Measurements from ENCODE around the gene PALMD. TPM values are rescaled to one million over a fixed set of nuclear protein-coding genes. Genes with fewer than 3 reads are reported as not detected.

The PALMD gene
- total and polyA plus RNA-seq, 9 donors: 75.7 to 104 (median 93.8) TPM

DNA sequence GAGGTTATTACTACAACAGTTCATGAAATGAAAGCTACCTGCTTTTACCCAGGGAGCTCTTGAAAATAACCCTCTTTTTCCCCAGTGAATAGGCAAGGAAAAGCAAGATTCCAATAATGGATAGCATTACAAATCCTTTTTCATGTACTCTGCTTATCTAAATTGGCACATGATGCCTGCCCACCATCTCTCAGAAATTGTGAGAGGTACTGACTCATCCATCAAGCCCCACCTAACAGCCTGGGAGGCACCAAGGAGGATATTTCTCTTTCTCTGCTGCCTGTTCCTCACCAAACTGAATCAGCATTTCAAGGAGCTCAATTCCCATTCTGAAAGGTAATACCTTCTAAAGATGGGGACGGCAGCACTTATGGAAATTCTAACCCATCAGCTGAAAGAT lies 34.4 kb downstream of the PALMD start:
- H3K4me3 ChIP-seq (ENCODE audit: low read length): no peak overlapping the region
- H3K27ac ChIP-seq (ENCODE audit: low read length): no peak overlapping the region
- no peaks in the 10 kb centered on the region for H3K27me3 ChIP-seq (ENCODE audit: control insufficient read depth, insufficient read depth, low read length)
- DNase-seq: no peak
- peaks cover 8% of the 10 kb centered on the region for H3K36me3 ChIP-seq (ENCODE audit: control insufficient read depth, insufficient read depth, low read length)
- no CpG with 5 or more reads among the region's 1 CpG for WGBS (ENCODE audit: insufficient coverage)
- H3K4me1 ChIP-seq (ENCODE audit: control insufficient read depth, insufficient read depth, low read length): peaks cover 11% of the 10 kb centered on the region
- H3K9me3 ChIP-seq (replicated peaks; ENCODE audit: control insufficient read depth, low read depth, low read length): no peaks in the 10 kb centered on the region

DNA sequence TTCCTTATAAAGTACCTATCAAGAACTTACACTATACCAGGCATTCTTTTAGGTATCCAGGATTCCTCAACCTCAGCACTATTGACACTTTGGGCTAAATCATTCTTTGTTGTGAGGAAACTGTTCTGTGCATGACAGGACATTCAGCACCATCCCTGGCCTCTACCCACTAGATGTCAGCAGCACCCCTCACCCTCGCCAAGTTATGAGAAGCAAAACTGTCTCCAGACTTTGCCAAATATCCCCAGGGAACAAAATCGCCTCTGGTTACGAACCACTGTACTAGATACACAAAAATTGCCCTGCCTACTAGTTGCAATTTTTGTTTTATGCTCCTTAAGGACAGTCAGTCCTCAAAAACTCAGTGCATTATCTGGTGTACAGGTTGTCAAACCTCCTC lies 35.7 kb downstream of the PALMD start:
- Histone ChIP-seq H3K36me3 (ENCODE audit: control insufficient read depth, insufficient read depth, low read length) (peaks cover 8% of the 10 kb centered on the region), H3K4me1 (ENCODE audit: control insufficient read depth, insufficient read depth, low read length) (peaks cover 17% of the 10 kb centered on the region), H3K4me3 (ENCODE audit: low read length) (no peak overlapping the region), H3K27ac (ENCODE audit: low read length) (no peak overlapping the region), H3K9me3 (replicated peaks; ENCODE audit: control insufficient read depth, low read depth, low read length) (no peaks in the 10 kb centered on the region), H3K27me3 (ENCODE audit: control insufficient read depth, insufficient read depth, low read length) (no peaks in the 10 kb centered on the region)
- WGBS (ENCODE audit: insufficient coverage): 64% methylated on average over 1 of the region's 3 CpGs
- no peak for DNase-seq

DNA sequence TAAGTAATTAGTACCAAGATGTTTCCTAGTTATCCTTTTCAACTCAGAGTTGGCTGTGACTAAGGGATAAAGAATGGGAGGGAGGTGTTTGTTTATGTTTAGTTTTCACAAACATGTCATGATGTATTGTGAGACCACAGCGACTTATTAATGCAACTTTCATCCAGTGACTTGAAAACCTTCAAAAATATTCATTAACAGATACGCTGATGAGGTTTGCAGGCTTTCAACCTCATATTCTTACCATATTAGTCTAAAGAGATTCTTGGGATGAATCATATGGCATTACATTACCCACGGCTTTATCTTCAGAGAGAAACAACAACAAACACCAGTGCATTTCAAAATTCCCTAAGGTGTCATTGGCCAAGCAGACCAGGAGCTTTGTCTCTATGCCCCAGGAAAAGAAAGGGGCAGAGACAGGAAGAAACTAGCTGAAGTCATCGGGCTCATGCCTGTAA lies 36.4 kb downstream of the PALMD start:
- Histone ChIP-seq H3K4me3 (ENCODE audit: low read length) (no peak overlapping the region), H3K36me3 (ENCODE audit: control insufficient read depth, insufficient read depth, low read length) (peaks cover 7% of the 10 kb centered on the region), H3K27me3 (ENCODE audit: control insufficient read depth, insufficient read depth, low read length) (no peaks in the 10 kb centered on the region), H3K4me1 (ENCODE audit: control insufficient read depth, insufficient read depth, low read length) (peaks cover 17% of the 10 kb centered on the region), H3K27ac (ENCODE audit: low read length) (no peak overlapping the region), H3K9me3 (replicated peaks; ENCODE audit: control insufficient read depth, low read depth, low read length) (no peaks in the 10 kb centered on the region)
- WGBS (ENCODE audit: insufficient coverage): 71% methylated on average over 1 of the region's 4 CpGs
- no peak for DNase-seq

DNA sequence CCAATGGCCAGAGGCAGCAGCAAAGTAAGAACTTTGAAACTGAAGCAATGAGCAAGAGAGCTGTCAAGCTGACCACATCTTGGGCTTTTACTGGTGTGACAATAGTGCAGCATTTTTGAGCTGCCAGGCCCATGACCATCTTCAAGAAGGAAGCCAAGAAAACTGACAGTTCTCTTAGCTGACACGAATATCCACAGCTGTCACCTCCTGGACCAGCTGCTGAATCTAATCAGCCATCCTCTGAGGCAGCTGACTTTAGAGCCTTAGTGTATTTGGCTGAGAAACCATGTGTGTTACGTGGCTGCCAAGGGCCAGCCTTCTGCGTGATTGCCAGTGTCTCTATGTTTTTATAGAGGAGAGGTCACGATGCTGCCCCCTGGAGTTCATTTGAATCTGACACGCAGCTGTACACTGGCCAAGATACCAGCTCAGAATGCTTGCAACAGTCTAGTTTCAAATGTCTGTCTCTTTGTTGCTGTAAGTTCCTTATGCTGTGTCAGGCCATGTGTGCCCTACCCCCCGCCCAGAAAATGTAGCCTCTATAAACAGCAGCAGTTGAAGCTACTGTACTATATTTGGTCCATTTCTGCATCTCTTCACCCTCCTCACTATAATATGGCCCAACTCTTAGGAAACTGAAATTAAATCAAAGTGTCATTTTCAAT lies 39.7 kb downstream of the PALMD start:
- Histone ChIP-seq H3K4me3 (ENCODE audit: low read length) (no peak overlapping the region), H3K36me3 (ENCODE audit: control insufficient read depth, insufficient read depth, low read length) (peaks cover 22% of the 10 kb centered on the region), H3K4me1 (ENCODE audit: control insufficient read depth, insufficient read depth, low read length) (peaks cover 17% of the 10 kb centered on the region), H3K27ac (ENCODE audit: low read length) (peak overlapping the region; percentile 87), H3K27me3 (ENCODE audit: control insufficient read depth, insufficient read depth, low read length) (no peaks in the 10 kb centered on the region), H3K9me3 (replicated peaks; ENCODE audit: control insufficient read depth, low read depth, low read length) (no peaks in the 10 kb centered on the region)
- 31% methylated on average over 3 of the region's 6 CpGs for WGBS (ENCODE audit: insufficient coverage)
- peak; percentile 95 for DNase-seq

DNA sequence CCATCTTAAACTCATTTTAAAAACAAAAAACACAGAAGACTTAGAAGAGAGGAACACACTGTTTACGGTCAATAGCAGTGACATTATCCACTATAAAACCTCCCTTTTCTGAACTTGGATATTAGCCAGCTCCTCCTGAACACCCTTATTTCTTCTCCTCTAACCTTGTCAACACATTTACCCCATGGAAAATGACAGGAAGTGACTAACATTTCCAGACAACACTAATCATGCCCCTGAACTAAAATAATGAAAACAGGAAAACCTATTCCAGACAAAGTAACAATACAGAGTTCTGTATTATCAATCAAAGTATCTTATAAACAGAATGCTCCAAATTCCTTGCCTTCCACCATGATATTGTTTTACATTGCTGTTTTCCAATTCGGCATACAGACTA lies 45.3 kb downstream of the PALMD start:
- Histone ChIP-seq H3K27ac (ENCODE audit: low read length) (peak overlapping the region; percentile 52), H3K4me1 (ENCODE audit: control insufficient read depth, insufficient read depth, low read length) (no peaks in the 10 kb centered on the region), H3K36me3 (ENCODE audit: control insufficient read depth, insufficient read depth, low read length) (peaks cover 23% of the 10 kb centered on the region)

DNA sequence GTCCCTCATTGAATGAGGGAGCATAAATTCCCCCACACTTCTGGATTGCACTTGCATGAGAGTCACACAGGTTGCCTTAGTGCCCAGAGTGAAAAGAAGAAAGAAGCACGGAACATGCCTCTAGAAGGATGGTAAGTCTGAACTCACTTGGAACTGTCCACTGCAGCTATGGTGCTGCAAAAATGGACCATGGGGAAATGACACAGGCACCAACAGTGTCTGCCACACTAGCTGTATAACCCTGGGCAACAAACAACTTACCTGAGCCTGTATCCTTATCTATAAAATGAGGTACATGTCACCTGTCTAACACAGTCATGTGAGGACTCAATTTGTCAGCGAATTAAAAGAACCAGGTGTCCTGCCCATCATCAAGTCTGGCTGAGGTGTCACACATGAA lies 50.7 kb downstream of the PALMD start:
- WGBS (ENCODE audit: insufficient coverage): 0% methylated on average over 1 of the region's 2 CpGs
- no peaks in the 10 kb centered on the region for H3K4me1 ChIP-seq (ENCODE audit: control insufficient read depth, insufficient read depth, low read length)
- no peak for DNase-seq
- no peak overlapping the region for H3K27ac ChIP-seq (ENCODE audit: low read length)
- no peaks in the 10 kb centered on the region for H3K27me3 ChIP-seq (ENCODE audit: control insufficient read depth, insufficient read depth, low read length)
- peaks cover 2% of the 10 kb centered on the region for H3K9me3 ChIP-seq (replicated peaks; ENCODE audit: control insufficient read depth, low read depth, low read length)
- peaks cover 6% of the 10 kb centered on the region for H3K36me3 ChIP-seq (ENCODE audit: control insufficient read depth, insufficient read depth, low read length)
- H3K4me3 ChIP-seq (ENCODE audit: low read length): no peak overlapping the region

More for the DNA sequence above, 45.3 kb downstream of the PALMD start:
- no peaks in the 10 kb centered on the region for H3K27me3 ChIP-seq (ENCODE audit: control insufficient read depth, insufficient read depth, low read length)
- WGBS (ENCODE audit: insufficient coverage): no CpG with 5 or more reads among the region's 2 CpGs
- H3K9me3 ChIP-seq (replicated peaks; ENCODE audit: control insufficient read depth, low read depth, low read length): no peaks in the 10 kb centered on the region
- peak; percentile 32 for DNase-seq
- no peak overlapping the region for H3K4me3 ChIP-seq (ENCODE audit: low read length)

DNA sequence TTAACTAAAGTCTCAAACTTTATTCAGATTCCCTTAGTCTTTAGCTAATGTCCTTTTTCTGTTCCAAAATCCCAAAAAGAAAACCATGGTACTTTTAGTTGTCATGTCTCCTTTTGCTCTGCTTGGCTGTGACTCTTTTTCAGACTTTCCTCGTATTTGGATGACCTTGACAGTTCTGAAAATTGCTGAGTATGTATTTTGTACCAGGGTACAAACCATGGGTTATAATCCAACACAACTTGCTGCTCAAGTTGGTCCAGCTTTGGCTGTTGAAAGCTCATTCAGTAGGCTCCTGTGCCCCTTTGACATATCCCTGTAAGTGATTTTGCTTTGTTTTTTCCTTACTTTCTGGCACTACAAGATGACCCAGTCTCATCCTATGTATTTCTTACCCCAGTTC lies 51.7 kb downstream of the PALMD start:
- H3K27ac ChIP-seq (ENCODE audit: low read length): no peak overlapping the region
- H3K4me3 ChIP-seq (ENCODE audit: low read length): no peak overlapping the region
- WGBS (ENCODE audit: insufficient coverage): no CpG with 5 or more reads among the region's 1 CpG
- no peaks in the 10 kb centered on the region for H3K4me1 ChIP-seq (ENCODE audit: control insufficient read depth, insufficient read depth, low read length)
- H3K9me3 ChIP-seq (replicated peaks; ENCODE audit: control insufficient read depth, low read depth, low read length): peaks cover 5% of the 10 kb centered on the region
- no peaks in the 10 kb centered on the region for H3K27me3 ChIP-seq (ENCODE audit: control insufficient read depth, insufficient read depth, low read length)
- peaks cover 3% of the 10 kb centered on the region for H3K36me3 ChIP-seq (ENCODE audit: control insufficient read depth, insufficient read depth, low read length)
- no peak for DNase-seq

DNA sequence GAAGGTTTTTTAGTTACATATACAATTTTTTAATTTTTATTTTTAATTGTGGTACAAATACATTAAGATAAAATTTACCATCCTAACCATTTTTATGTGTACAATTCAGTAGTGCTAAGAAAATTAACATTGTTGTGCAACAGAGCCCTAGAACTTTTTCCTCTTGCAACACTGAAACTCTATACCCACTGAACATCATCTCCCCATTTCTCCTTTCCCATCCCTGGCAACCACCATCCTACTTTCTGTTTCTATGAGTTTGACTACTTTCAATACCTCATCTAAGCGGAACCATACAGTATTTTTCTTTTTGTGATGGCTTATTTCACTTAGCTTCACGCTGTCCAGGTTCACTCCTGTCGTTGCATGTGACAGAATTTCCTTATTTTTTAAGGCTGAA lies 54.1 kb downstream of the PALMD start:
- Histone ChIP-seq H3K36me3 (ENCODE audit: control insufficient read depth, insufficient read depth, low read length) (no peaks in the 10 kb centered on the region), H3K4me3 (ENCODE audit: low read length) (no peak overlapping the region), H3K4me1 (ENCODE audit: control insufficient read depth, insufficient read depth, low read length) (no peaks in the 10 kb centered on the region), H3K27me3 (ENCODE audit: control insufficient read depth, insufficient read depth, low read length) (no peaks in the 10 kb centered on the region), H3K9me3 (replicated peaks; ENCODE audit: control insufficient read depth, low read depth, low read length) (peaks cover 5% of the 10 kb centered on the region), H3K27ac (ENCODE audit: low read length) (no peak overlapping the region)
- WGBS (ENCODE audit: insufficient coverage): no CpG with 5 or more reads among the region's 3 CpGs
- DNase-seq: no peak

DNA sequence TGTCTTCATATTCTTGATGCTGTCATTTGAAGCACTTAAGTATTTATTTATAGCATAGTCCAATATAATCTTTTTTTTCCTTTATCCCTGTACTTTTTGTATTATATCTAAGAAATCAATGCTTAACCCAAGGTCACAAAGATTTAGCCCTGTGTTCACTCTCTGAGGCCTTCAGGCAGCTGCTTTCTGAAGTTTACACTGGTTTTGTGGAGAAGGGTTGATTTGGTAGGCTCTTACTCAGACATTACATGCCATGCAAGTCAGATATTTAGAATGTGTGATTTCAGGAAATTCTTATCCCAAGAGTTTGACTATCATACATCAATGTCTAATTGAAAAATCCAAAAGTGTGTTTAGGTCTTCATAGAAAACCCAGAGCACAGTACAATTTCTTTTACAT lies 56.3 kb downstream of the PALMD start:
- Histone ChIP-seq H3K4me1 (ENCODE audit: control insufficient read depth, insufficient read depth, low read length) (no peaks in the 10 kb centered on the region), H3K4me3 (ENCODE audit: low read length) (no peak overlapping the region), H3K27ac (ENCODE audit: low read length) (no peak overlapping the region), H3K27me3 (ENCODE audit: control insufficient read depth, insufficient read depth, low read length) (no peaks in the 10 kb centered on the region), H3K9me3 (replicated peaks; ENCODE audit: control insufficient read depth, low read depth, low read length) (peaks cover 5% of the 10 kb centered on the region), H3K36me3 (ENCODE audit: control insufficient read depth, insufficient read depth, low read length) (no peaks in the 10 kb centered on the region)
- no peak for DNase-seq

DNA sequence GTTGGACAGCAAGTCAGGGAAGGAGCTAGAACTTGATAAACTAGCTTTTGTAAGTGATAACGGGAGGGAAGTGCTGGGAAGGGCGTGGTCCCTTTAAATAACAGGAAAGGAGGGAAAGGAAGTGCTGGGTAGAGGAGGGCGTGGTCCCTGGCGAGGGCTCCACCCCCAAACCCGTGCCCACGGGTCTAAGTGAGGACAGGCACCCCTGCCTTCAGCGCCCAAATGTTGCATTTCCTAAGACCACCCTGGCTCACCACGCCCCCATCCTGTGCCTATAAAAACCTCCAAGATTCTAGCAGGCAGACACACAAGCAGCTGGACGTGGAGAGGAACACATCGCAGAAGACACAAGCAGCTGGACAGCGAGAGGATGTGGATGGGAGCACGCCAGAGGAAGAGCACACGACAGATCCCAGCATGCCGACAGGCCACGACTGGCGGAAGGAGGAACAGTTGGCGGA lies 58.5 kb downstream of the PALMD start:
- H3K27ac ChIP-seq (ENCODE audit: low read length): no peak overlapping the region
- H3K4me1 ChIP-seq (ENCODE audit: control insufficient read depth, insufficient read depth, low read length): no peaks in the 10 kb centered on the region
- WGBS (ENCODE audit: insufficient coverage): 79% methylated on average over 10 of the region's 17 CpGs
- no peak overlapping the region for H3K4me3 ChIP-seq (ENCODE audit: low read length)
- peaks cover 5% of the 10 kb centered on the region for H3K9me3 ChIP-seq (replicated peaks; ENCODE audit: control insufficient read depth, low read depth, low read length)
- DNase-seq: no peak
- no peaks in the 10 kb centered on the region for H3K36me3 ChIP-seq (ENCODE audit: control insufficient read depth, insufficient read depth, low read length)
- no peaks in the 10 kb centered on the region for H3K27me3 ChIP-seq (ENCODE audit: control insufficient read depth, insufficient read depth, low read length)

DNA sequence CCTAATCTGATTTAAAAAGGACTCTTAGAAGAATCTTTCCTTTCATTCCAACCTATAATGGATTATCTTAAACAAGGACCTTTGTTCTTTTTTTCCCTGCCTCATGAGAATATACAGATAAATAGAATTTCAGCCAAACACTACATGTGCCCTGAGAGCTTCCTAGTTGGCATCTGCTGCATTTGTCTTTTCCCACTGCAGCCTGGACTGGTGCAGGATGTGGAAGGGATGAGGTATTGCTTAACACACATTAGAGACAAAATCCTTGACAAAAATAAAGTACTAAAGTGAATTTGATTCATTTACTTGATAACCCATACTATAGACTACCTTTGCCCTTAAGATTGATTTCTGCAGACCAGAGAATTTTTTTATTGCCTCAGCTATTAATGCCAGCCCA lies 59.5 kb downstream of the PALMD start:
- peaks cover 2% of the 10 kb centered on the region for H3K36me3 ChIP-seq (ENCODE audit: control insufficient read depth, insufficient read depth, low read length)
- no peak overlapping the region for H3K4me3 ChIP-seq (ENCODE audit: low read length)
- H3K27me3 ChIP-seq (ENCODE audit: control insufficient read depth, insufficient read depth, low read length): no peaks in the 10 kb centered on the region
- peaks cover 5% of the 10 kb centered on the region for H3K9me3 ChIP-seq (replicated peaks; ENCODE audit: control insufficient read depth, low read depth, low read length)
- H3K4me1 ChIP-seq (ENCODE audit: control insufficient read depth, insufficient read depth, low read length): no peaks in the 10 kb centered on the region
- DNase-seq: no peak
- no peak overlapping the region for H3K27ac ChIP-seq (ENCODE audit: low read length)
